C4-2B (cell line): ENCODE data around the gene MEA1.

ENCODE experiments used
- H3K27ac ChIP-seq: fragments of 450-650 bp; 2 replicates; pipeline ENCODE4 v1.5.1; 2017
- CTCF ChIP-seq: fragments of 450-650 bp; conservative IDR thresholded peaks from 2 replicates; pipeline ENCODE4 v1.5.1; 2017; ENCODE audit warnings: mild to moderate bottlenecking
- ZFX ChIP-seq: fragments of 450-650 bp; IDR thresholded peaks from 2 replicates; pipeline ENCODE4 v1.6.1; 2017

Gene MEA1

GRCh38 chr6:42987533-42988451 lies 26.0 kb downstream of the MEA1 start:
- TF ChIP-seq CTCF (no peak), ZFX (no peak)
- no peak overlapping the region for H3K27ac ChIP-seq

GRCh38 chr6:42984924-42985475 lies 28.7 kb downstream of the MEA1 start:
- no peak for TF ChIP-seq CTCF
- TF ChIP-seq ZFX: no peak
- H3K27ac ChIP-seq: peak overlapping the region; percentile 87

- TF ChIP-seq ZFX (peak; percentile 51; the same call in 1 of the 2 replicates), CTCF (no peak)
- peak within 1 kb of the TSS; percentile 87 for H3K27ac ChIP-seq
These were observed 29.5 kb downstream of the MEA1 start, which contains the start of gene PPP2R5D for GRCh38 chr6:42984001-42984923. PPP2R5D (plus strand) TSS chr6:42984570; CDS start chr6:42984678, 108 bp downstream.

- H3K27ac ChIP-seq: no peak overlapping the region
- no peak for TF ChIP-seq CTCF
- no peak for TF ChIP-seq ZFX
These were observed 31.9 kb downstream of the MEA1 start for GRCh38 chr6:42981836-42982235.

- TF ChIP-seq CTCF (no peak), ZFX (no peak)
These were observed 34.1 kb downstream of the MEA1 start for GRCh38 chr6:42979523-42980177.

GRCh38 chr6:42978839-42979522 lies 34.8 kb downstream of the MEA1 start, which contains the start of gene PEX6:
PEX6 (minus strand) TSS chr6:42979181; CDS start chr6:42979150, 31 bp downstream.
- no peak for TF ChIP-seq CTCF
- peak; percentile 97 for TF ChIP-seq ZFX
- peak within 1 kb of the TSS; percentile 96 for H3K27ac ChIP-seq

More at GRCh38 chr6:42979523-42980177, 34.1 kb downstream of the MEA1 start:
- H3K27ac ChIP-seq: peak overlapping the region; percentile 96
